Right cardiac atrium (tissue), 5 donors: ENCODE data around the gene SNED1. TPM values are rescaled to one million over a fixed set of nuclear protein-coding genes. Genes with fewer than 3 reads are reported as not detected.

ENCODE experiments used
- ATAC-seq, 2 donors: fragments of 200-7000 bp; cut with Tn5 transposase; one replicate each; pipeline versions ENCODE4 v1.8.0 to v1.9.1; 2020; ENCODE audit warnings: moderate library complexity in 2 of 2, mild to moderate bottlenecking in 1 of 2
- DNase-seq, 3 donors: peaks; one replicate each; pipeline ENCODE4 v3.0.0-alpha.2; 2020
- H3K27ac ChIP-seq: one replicate; pipeline ENCODE4 v1.5.1; 2013; ENCODE audit warnings: mild to moderate bottlenecking, low read length, control low read depth, moderate library complexity
- H3K27me3 ChIP-seq: one replicate; pipeline ENCODE4 v1.6.1; 2013; ENCODE audit not compliant: control insufficient read depth, insufficient read depth
- H3K4me1 ChIP-seq: one replicate; pipeline ENCODE4 v1.6.1; 2013; ENCODE audit warnings: low read length; ENCODE audit not compliant: control insufficient read depth, insufficient read depth
- H3K4me3 ChIP-seq: one replicate; pipeline ENCODE4 v1.5.1; 2013; ENCODE audit warnings: low read length, control low read depth
- H3K9me3 ChIP-seq: one replicate; pipeline ENCODE4 v1.6.1; 2013; ENCODE audit warnings: low read length; ENCODE audit not compliant: control insufficient read depth
- WGBS: extraction: QIAGEN DNeasy Blood & Tissue Kit; methylation state at CpG from one replicate; pipeline ENCODE4 v1.1.7; 2013; 5-methylcytosine and 5-hydroxymethylcytosine counted together
- intact Hi-C, 4 donors: fragments of 100-400 bp; cut with DNase I; formaldehyde crosslinking; loops; one replicate each; pipeline versions ENCODE4 v1.11.0 to v1.14.0; 2022 to 2023
- polyA plus RNA-seq: library from polyadenylated mRNA; stranded (reverse); fragments of 200-250 nt; gene quantifications from one replicate; pipeline ENCODE4 v1.2.3, GENCODE V29; 2013
- total RNA-seq, 4 donors: library from RNA; stranded (reverse); fragmentation: NEBNext Ultra II Directional; extraction: Animal tissue kit (Norgen Biotek cat#: 25700); gene quantifications; one replicate each; pipeline ENCODE4 v1.2.1, GENCODE V29; 2021
- donor health status: healthy with polysubstance abuse.
- donor health status: DM: no; HTN: yes; CAD: no.
- donor health status: DM: no; HTN: no; CAD: no.
- donor health status: DM: no; HTN: yes; CAD: no; lungs with severe emphysema.
- donor health status: DM: yes; HTN: yes; CAD: no.

SNED1 gene
- total and polyA plus RNA-seq, 5 donors = 6.7 to 19.2 (median 15.8) TPM

GRCh38 chr2:241009601-241010530 lies 11.4 kb downstream of the SNED1 start:
- Histone ChIP-seq H3K4me1 (no peaks in the 10 kb centered on the region), H3K27ac (peak overlapping the region; percentile 10), H3K9me3 (no peaks in the 10 kb centered on the region), H3K4me3 (peak overlapping the region; percentile 8), H3K27me3 (no peaks in the 10 kb centered on the region)
- DNase-seq = peak; percentile 60 to 85 (median 85)
- peak; percentile 72 to 76 for ATAC-seq
- intact Hi-C loops = no loop called here
- 10% methylated on average over 28 of the region's 28 CpGs for WGBS

- Histone ChIP-seq H3K9me3 (no peaks in the 10 kb centered on the region), H3K27ac (no peak overlapping the region), H3K4me3 (no peak overlapping the region), H3K27me3 (no peaks in the 10 kb centered on the region), H3K4me1 (no peaks in the 10 kb centered on the region)
- ATAC-seq = peak; percentile 4 to 6
- 79% methylated on average over 12 of the region's 12 CpGs for WGBS
- peak in 2 of 3 donors; percentile 33 to 53 for DNase-seq
- intact Hi-C loops = no loop called here
These were observed 12.3 kb downstream of the SNED1 start for GRCh38 chr2:241010531-241011295.

GRCh38 chr2:241011296-241011600 lies 12.8 kb downstream of the SNED1 start:
- Histone ChIP-seq H3K9me3 (no peaks in the 10 kb centered on the region), H3K4me1 (no peaks in the 10 kb centered on the region), H3K4me3 (no peak overlapping the region), H3K27ac (no peak overlapping the region), H3K27me3 (no peaks in the 10 kb centered on the region)
- no peak for ATAC-seq
- 88% methylated on average over 9 of the region's 9 CpGs for WGBS
- DNase-seq = peak in 2 of 3 donors; percentile 35 to 37
- intact Hi-C loops = no loop called here

GRCh38 chr2:241011751-241012510 lies 13.5 kb downstream of the SNED1 start:
- no peak for ATAC-seq
- no peak overlapping the region for H3K27ac ChIP-seq
- 72% methylated on average over 29 of the region's 29 CpGs for WGBS
- H3K9me3 ChIP-seq = no peaks in the 10 kb centered on the region
- no peak overlapping the region for H3K4me3 ChIP-seq
- H3K27me3 ChIP-seq = no peaks in the 10 kb centered on the region
- intact Hi-C loops = no loop called here
- peak in 2 of 3 donors; percentile 43 to 47 for DNase-seq
- H3K4me1 ChIP-seq = no peaks in the 10 kb centered on the region

- intact Hi-C loops = no loop called here
- no peak for ATAC-seq
- Histone ChIP-seq H3K27me3 (no peaks in the 10 kb centered on the region), H3K9me3 (no peaks in the 10 kb centered on the region), H3K4me3 (no peak overlapping the region), H3K27ac (no peak overlapping the region), H3K4me1 (no peaks in the 10 kb centered on the region)
- DNase-seq = no peak
- 94% methylated on average over 6 of the region's 6 CpGs for WGBS
These were observed 15.8 kb downstream of the SNED1 start for GRCh38 chr2:241014224-241014623.

GRCh38 chr2:241014764-241015163 lies 16.3 kb downstream of the SNED1 start:
- no peak for DNase-seq
- 88% methylated on average over 10 of the region's 10 CpGs for WGBS
- intact Hi-C loops = no loop called here

GRCh38 chr2:241015439-241015838 lies 17.0 kb downstream of the SNED1 start:
- Histone ChIP-seq H3K9me3 (no peaks in the 10 kb centered on the region), H3K4me1 (no peaks in the 10 kb centered on the region), H3K27me3 (no peaks in the 10 kb centered on the region), H3K4me3 (no peak overlapping the region), H3K27ac (no peak overlapping the region)
- DNase-seq (peak in 1 of 3 donors; percentile 24), ATAC-seq (no peak)
- intact Hi-C loops = no loop called here
- 92% methylated on average over 13 of the region's 13 CpGs for WGBS

More at GRCh38 chr2:241014764-241015163, 16.3 kb downstream of the SNED1 start:
- Histone ChIP-seq H3K27ac (no peak overlapping the region), H3K4me1 (no peaks in the 10 kb centered on the region), H3K27me3 (no peaks in the 10 kb centered on the region), H3K4me3 (no peak overlapping the region), H3K9me3 (no peaks in the 10 kb centered on the region)
- no peak for ATAC-seq

GRCh38 chr2:241017228-241017940 lies 19.0 kb downstream of the SNED1 start:
- Histone ChIP-seq H3K27me3 (no peaks in the 10 kb centered on the region), H3K9me3 (no peaks in the 10 kb centered on the region), H3K4me1 (no peaks in the 10 kb centered on the region), H3K27ac (no peak overlapping the region), H3K4me3 (no peak overlapping the region)
- no peak for ATAC-seq
- 91% methylated on average over 13 of the region's 13 CpGs for WGBS
- intact Hi-C loops = no loop called here
- DNase-seq = no peak

GRCh38 chr2:241018051-241018891 lies 19.9 kb downstream of the SNED1 start:
- DNase-seq (peak in 1 of 3 donors; percentile 35), ATAC-seq (no peak)
- Histone ChIP-seq H3K4me3 (no peak overlapping the region), H3K27me3 (no peaks in the 10 kb centered on the region), H3K9me3 (no peaks in the 10 kb centered on the region), H3K27ac (no peak overlapping the region), H3K4me1 (no peaks in the 10 kb centered on the region)
- WGBS = 90% methylated on average over 26 of the region's 26 CpGs
- intact Hi-C loops = no loop called here
